HEK293T (cell line): ENCODE results near the gene SIK3.

ENCODE experiments used
- CTCF ChIA-PET: fragments of 350-600 bp; formaldehyde crosslinking; extraction: SDS; loops from one replicate; lab custom pipeline; 2021; ENCODE audit warnings: antibody characterized with exemption, inconsistent platforms; lab: Yijun Ruan, JAX
- POLR2A ChIA-PET: fragments of 350-600 bp; formaldehyde crosslinking; extraction: SDS; loops from one replicate; lab custom pipeline; 2020; ENCODE audit warnings: antibody characterized with exemption, inconsistent platforms; lab: Yijun Ruan, JAX
- DNase-seq: peaks from one replicate; pipeline ENCODE4 v3.0.0; 2012; ENCODE audit warnings: mixed read lengths; ENCODE audit errors: extremely low spot score
- ARNT ChIP-seq: fragments of 450-650 bp; IDR thresholded peaks from 2 replicates; pipeline ENCODE4 v1.6.1; 2017; ENCODE audit warnings: mild to moderate bottlenecking
- BHLHE40 ChIP-seq: fragments of 450-650 bp; IDR thresholded peaks from 2 replicates; pipeline ENCODE4 v1.6.1; 2016; ENCODE audit warnings: mild to moderate bottlenecking, moderate library complexity, borderline replicate concordance
- CTBP1 ChIP-seq: fragments of 450-650 bp; IDR thresholded peaks from 2 replicates; pipeline ENCODE4 v1.6.1; 2016; ENCODE audit warnings: borderline replicate concordance
- ELF4 ChIP-seq: fragments of 450-650 bp; IDR thresholded peaks from 2 replicates; pipeline ENCODE4 v1.6.1; 2017; ENCODE audit warnings: antibody characterized with exemption
- FOXA1 ChIP-seq: fragments of 450-650 bp; IDR thresholded peaks from 2 replicates; pipeline ENCODE4 v1.6.1; 2016; ENCODE audit warnings: mild to moderate bottlenecking
- FOXK2 ChIP-seq: fragments of 450-650 bp; IDR thresholded peaks from 2 replicates; pipeline ENCODE4 v1.6.1; 2016; ENCODE audit warnings: mild to moderate bottlenecking
- FOXM1 ChIP-seq: fragments of 450-650 bp; IDR thresholded peaks from 2 replicates; pipeline ENCODE4 v1.6.1; 2017; ENCODE audit warnings: mild to moderate bottlenecking, borderline replicate concordance
- HDGF ChIP-seq: fragments of 450-650 bp; IDR thresholded peaks from 2 replicates; pipeline ENCODE4 v1.6.1; 2017; ENCODE audit warnings: antibody characterized with exemption, borderline replicate concordance
- L3MBTL2 ChIP-seq: fragments of 450-650 bp; conservative IDR thresholded peaks from 2 replicates; pipeline ENCODE4 v1.6.1; 2016; ENCODE audit warnings: mild to moderate bottlenecking
- LEF1 ChIP-seq: fragments of 450-650 bp; IDR thresholded peaks from 2 replicates; pipeline ENCODE4 v1.6.1; 2017; ENCODE audit warnings: mild to moderate bottlenecking, borderline replicate concordance
- NFRKB ChIP-seq: fragments of 450-650 bp; IDR thresholded peaks from 2 replicates; pipeline ENCODE4 v1.6.1; 2016; ENCODE audit warnings: mild to moderate bottlenecking, moderate library complexity
- SP1 ChIP-seq: fragments of 450-650 bp; IDR thresholded peaks from 2 replicates; pipeline ENCODE4 v1.6.1; 2017
- SUZ12 ChIP-seq: fragments of 450-650 bp; IDR thresholded peaks from 2 replicates; pipeline ENCODE4 v1.6.1; 2016; ENCODE audit warnings: mild to moderate bottlenecking
- TARDBP ChIP-seq: fragments of 450-650 bp; IDR thresholded peaks from 2 replicates; pipeline ENCODE4 v1.6.1; 2016
- ZNF384 ChIP-seq: fragments of 450-650 bp; IDR thresholded peaks from 2 replicates; pipeline ENCODE4 v1.6.1; 2016
- TF ChIP-seq, protein P1 (sequence below): fragments of 450-650 bp; IDR thresholded peaks from 2 replicates; pipeline ENCODE4 v1.6.1; 2016

Gene SIK3

DNA sequence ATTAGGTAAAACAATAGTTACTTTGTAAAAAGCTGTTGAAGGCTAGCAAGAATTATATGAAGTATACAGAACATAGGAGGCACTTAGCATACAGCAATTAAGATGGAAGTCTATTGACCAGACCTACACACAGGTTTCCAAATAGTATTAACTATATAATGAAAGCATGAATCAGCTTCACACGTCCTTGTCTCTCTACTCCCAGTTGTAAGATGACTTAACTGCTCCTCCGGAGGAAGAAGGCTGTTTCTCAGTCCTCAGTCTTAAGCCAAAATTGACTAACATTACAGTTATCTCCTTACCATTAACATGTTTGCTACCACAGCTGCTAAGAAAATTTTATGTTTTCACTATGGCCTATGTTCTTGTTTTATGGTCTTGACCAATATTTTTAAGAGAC, 24.7 kb downstream of the SIK3 start:
- ChIA-PET POLR2A (no interaction called here), CTCF (no interaction called here)
- TF ChIP-seq LEF1 (no peak), L3MBTL2 (no peak), FOXA1 (no peak), HDGF (no peak), NFRKB (no peak), ELF4 (no peak), ZNF384 (no peak), CTBP1 (no peak), BHLHE40 (no peak), TARDBP (no peak), SUZ12 (no peak)
- TF ChIP-seq, protein P1, sequence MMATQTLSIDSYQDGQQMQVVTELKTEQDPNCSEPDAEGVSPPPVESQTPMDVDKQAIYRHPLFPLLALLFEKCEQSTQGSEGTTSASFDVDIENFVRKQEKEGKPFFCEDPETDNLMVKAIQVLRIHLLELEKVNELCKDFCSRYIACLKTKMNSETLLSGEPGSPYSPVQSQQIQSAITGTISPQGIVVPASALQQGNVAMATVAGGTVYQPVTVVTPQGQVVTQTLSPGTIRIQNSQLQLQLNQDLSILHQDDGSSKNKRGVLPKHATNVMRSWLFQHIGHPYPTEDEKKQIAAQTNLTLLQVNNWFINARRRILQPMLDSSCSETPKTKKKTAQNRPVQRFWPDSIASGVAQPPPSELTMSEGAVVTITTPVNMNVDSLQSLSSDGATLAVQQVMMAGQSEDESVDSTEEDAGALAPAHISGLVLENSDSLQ: no peak
- DNase-seq: no peak

DNA sequence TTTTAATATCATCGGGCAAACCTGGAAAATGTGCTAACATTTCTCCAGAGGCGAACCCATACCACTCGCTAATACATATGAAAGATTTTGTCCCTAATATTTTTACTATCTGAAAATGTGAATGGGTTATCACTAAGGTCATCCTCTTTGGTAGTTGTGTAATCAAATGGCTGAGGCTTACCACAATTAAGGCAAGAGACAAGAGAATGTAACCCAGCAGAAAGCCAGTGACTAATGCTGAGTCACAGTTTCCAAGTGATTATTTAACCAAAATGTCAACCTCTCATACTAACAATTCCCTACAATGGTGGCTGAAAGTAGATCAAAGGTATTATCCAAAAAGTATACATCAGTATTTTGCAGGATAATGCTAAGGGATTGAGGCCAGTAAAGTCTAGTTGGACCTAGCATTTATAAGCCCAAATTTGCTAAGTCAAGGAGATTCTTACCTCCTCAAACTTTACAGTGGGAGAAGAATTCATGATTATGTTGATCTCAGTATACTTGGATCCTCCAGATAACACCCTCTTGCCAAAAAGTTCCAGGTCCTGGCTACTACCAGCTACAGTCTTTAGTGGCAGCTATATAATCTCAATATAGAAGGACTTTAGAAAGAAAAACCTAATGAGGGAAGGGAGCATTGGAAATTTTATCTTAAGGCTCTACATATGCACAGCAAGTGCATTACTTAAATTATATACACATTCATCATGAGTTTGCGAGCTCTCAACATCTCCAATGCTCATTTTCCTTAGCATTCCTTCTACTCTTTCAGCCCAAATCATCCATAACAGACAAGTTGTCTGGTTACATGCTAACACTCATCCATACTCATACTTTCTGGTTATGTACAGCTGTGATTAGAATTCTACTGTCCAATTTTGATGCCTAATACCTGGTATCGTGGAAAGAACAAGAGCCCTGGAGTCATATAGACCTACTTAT, 25.4 kb downstream of the SIK3 start:
- TF ChIP-seq BHLHE40 (no peak), HDGF (no peak), NFRKB (no peak), FOXM1 (no peak), ZNF384 (no peak), FOXK2 (no peak), SP1 (no peak)
- POLR2A ChIA-PET: no interaction called here
- CTCF ChIA-PET: no interaction called here
- no peak for DNase-seq

DNA sequence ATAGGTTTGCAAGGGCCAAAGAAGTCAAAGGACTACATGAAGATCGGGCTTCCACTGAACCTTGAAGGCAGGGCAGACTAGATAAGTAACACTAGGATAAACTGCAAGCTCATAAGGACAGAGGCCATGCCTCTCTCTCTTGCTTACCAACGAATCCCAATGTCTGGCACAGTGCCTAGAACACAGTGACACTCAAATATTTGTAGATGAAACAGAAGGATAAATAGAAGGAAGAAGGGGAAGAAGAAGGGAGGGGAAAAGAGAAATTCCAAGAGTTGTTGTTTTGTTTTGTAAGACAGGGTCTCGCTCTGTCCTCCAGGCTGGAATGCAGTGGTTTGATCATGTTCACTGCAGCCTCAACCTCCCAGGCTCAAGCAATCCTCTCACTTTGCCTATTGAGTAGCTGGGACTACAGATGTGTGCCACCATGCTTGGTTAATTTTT, 26.9 kb downstream of the SIK3 start:
- ChIA-PET CTCF (no interaction called here), POLR2A (no interaction called here)
- TF ChIP-seq SP1 (no peak), SUZ12 (no peak), L3MBTL2 (no peak), NFRKB (no peak), FOXK2 (no peak), LEF1 (no peak), FOXM1 (no peak), HDGF (no peak), FOXA1 (no peak), ARNT (no peak), ZNF384 (no peak; the same call in 1 of the 2 replicates), BHLHE40 (no peak), CTBP1 (no peak), TARDBP (no peak), ELF4 (no peak)
- TF ChIP-seq, protein P1: no peak
- no peak for DNase-seq

DNA sequence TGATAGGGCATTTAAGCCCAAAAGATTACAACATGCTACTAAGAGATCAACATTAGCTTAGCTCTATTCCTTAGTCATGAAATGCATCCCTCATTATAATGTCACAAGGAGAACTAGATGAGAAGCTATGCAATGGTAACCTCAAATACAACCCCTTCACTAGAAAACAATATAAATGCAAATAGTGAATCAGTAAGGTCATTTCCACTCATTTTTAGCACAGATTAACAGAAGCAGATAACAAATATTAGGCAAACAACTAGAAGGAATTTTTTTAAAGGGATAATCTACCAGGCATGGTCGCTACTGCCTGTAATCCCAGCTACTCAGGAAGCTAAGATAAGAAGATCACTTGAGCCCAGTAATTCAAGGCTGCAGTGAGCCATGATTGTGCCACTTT, 28.2 kb downstream of the SIK3 start:
- no peak for DNase-seq
- POLR2A ChIA-PET: interaction anchor here (0.6 kb wide), 1 partner anchor 10 kb away, joined by 3 read pairs; no protein-coding TSS in a partner anchor
- CTCF ChIA-PET: no interaction called here
- TF ChIP-seq TARDBP (no peak), SP1 (no peak), ARNT (no peak)

GRCh38 chr11:117068303-117068860, 29.8 kb downstream of the SIK3 start:
- ChIA-PET POLR2A (no interaction called here), CTCF (no interaction called here)
- DNase-seq: no peak
- TF ChIP-seq FOXA1: no peak
- TF ChIP-seq, protein P1: no peak
- TF ChIP-seq L3MBTL2: no peak
- TF ChIP-seq FOXK2: no peak
- TF ChIP-seq SP1: no peak
- TF ChIP-seq ZNF384: no peak
- no peak for TF ChIP-seq SUZ12
- no peak for TF ChIP-seq HDGF
- no peak for TF ChIP-seq BHLHE40
- TF ChIP-seq NFRKB: no peak
- TF ChIP-seq CTBP1: no peak
- no peak for TF ChIP-seq TARDBP
- TF ChIP-seq LEF1: no peak
- no peak for TF ChIP-seq ARNT

DNA sequence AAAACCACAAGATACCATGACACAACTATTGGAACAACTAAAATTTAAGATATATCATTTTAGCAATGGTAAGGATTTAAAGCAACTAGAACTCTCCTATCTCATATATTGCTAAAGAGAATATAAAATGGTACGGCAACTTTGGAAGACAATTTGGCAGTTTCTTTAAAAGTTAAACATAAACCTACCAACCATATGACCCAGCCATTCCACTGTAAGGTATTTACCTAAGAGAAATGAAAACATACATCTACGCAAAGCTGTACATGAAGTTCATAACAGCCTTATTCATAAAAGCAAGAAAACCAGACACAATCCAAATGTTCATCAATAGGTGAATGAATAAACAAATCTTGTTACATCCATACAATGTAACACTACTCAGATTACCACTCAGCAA, 31.3 kb downstream of the SIK3 start:
- CTCF ChIA-PET: no interaction called here
- DNase-seq: no peak
- POLR2A ChIA-PET: no interaction called here
- TF ChIP-seq SUZ12 (no peak), ZNF384 (no peak), SP1 (no peak), CTBP1 (no peak)
